DND-41 (cell line): ENCODE results near the gene NUDT22.

Experiments
- ATAC-seq: fragments of 200-7000 bp; cut with Tn5 transposase; 3 replicates; pipeline ENCODE4 v1.9.1; 2021; ENCODE audit warnings: low read depth; ENCODE audit not compliant: insufficient read depth
- DNase-seq: peaks from one replicate; pipeline ENCODE4 v3.0.0-alpha.2; 2020
- H2AFZ ChIP-seq: 2 replicates; pipeline ENCODE4 v1.6.0; 2012; ENCODE audit warnings: low read depth, low read length
- H3K27ac ChIP-seq: 2 replicates; pipeline ENCODE4 v1.5.1; 2012; ENCODE audit warnings: low read length, inconsistent platforms
- H3K27me3 ChIP-seq: fragments of 200-600 bp; sonication (generic); 2 replicates; pipeline ENCODE4 v1.6.0; 2012; ENCODE audit warnings: low read length, mild to moderate bottlenecking, inconsistent platforms; ENCODE audit not compliant: insufficient read depth, poor library complexity
- H3K36me3 ChIP-seq: 2 replicates; pipeline ENCODE4 v1.5.1; 2012; ENCODE audit warnings: low read length, inconsistent platforms; ENCODE audit not compliant: insufficient read depth
- H3K4me1 ChIP-seq: 2 replicates; pipeline ENCODE4 v1.5.1; 2012; ENCODE audit warnings: mild to moderate bottlenecking, low read length; ENCODE audit not compliant: insufficient read depth
- H3K4me2 ChIP-seq: 2 replicates; pipeline ENCODE4 v1.6.0; 2012; ENCODE audit warnings: mild to moderate bottlenecking, moderate library complexity, low read length, inconsistent platforms; ENCODE audit not compliant: insufficient read depth
- H3K4me3 ChIP-seq, 2 experiments: fragments of 200-600 bp in 1 of 2; shearing (Covaris generic) in 1 of 2; 2 replicates each; pipeline ENCODE4 v1.5.1; 2012 to 2016; ENCODE audit warnings: inconsistent platforms in 2 of 2, low read length in 2 of 2, mild to moderate bottlenecking in 2 of 2, low read depth in 1 of 2, moderate library complexity in 1 of 2
- H3K79me2 ChIP-seq: 2 replicates; pipeline ENCODE4 v1.6.0; 2012; ENCODE audit warnings: low read length, inconsistent platforms; ENCODE audit not compliant: insufficient read depth
- H3K9ac ChIP-seq: 2 replicates; pipeline ENCODE4 v1.6.0; 2012; ENCODE audit warnings: low read depth, mild to moderate bottlenecking, inconsistent platforms, low read length, moderate library complexity
- H3K9me3 ChIP-seq: 2 replicates; pipeline ENCODE4 v1.5.1; 2012; ENCODE audit warnings: low read length, moderate library complexity, mild to moderate bottlenecking, inconsistent platforms; ENCODE audit not compliant: insufficient read depth, severe bottlenecking
- H4K20me1 ChIP-seq: 2 replicates; pipeline ENCODE4 v1.6.0; 2012; ENCODE audit warnings: low read length; ENCODE audit not compliant: insufficient read depth
- CTCF ChIP-seq: IDR thresholded peaks from 2 replicates; pipeline ENCODE4 v1.5.1; 2012; ENCODE audit warnings: borderline replicate concordance, low read length, moderate library complexity, mild to moderate bottlenecking; ENCODE audit not compliant: poor library complexity, severe bottlenecking; ENCODE audit errors: extremely low read depth
- EZH2 ChIP-seq: IDR thresholded peaks from 3 replicates; pipeline ENCODE4 v1.6.1; 2012; ENCODE audit warnings: borderline replicate concordance, low read depth, mild to moderate bottlenecking, moderate library complexity, low read length, inconsistent platforms; ENCODE audit not compliant: severe bottlenecking

NUDT22 gene

GRCh38 chr11:64226507-64227051 lies 505 bp downstream of the NUDT22 start:
- TF ChIP-seq EZH2: no peak
- no peak for TF ChIP-seq CTCF
- Histone ChIP-seq H3K4me1 (peaks cover 63% of the 10 kb centered on the region), H3K36me3 (peaks cover 30% of the 10 kb centered on the region), H3K4me3 (peak overlapping the region; percentile 60 to 81; a peak in 3 of 4 replicates), H3K9me3 (no peaks in the 10 kb centered on the region), H3K27ac (peak overlapping the region; percentile 81), H2AFZ (peak overlapping the region; percentile 67), H3K27me3 (no peaks in the 10 kb centered on the region), H3K9ac (peak overlapping the region; percentile 75), H3K4me2 (peak overlapping the region; percentile 96), H3K79me2 (peaks cover 37% of the 10 kb centered on the region), H4K20me1 (peaks cover 7% of the 10 kb centered on the region)
- DNase-seq (peak; percentile 79), ATAC-seq (peak; percentile 54)

- peak overlapping the region; percentile 96 for H3K4me2 ChIP-seq
- H2AFZ ChIP-seq: no peak overlapping the region
- H3K9me3 ChIP-seq: no peaks in the 10 kb centered on the region
- H3K4me1 ChIP-seq: peaks cover 72% of the 10 kb centered on the region
- H3K9ac ChIP-seq: peak overlapping the region; percentile 75
- TF ChIP-seq CTCF (no peak), EZH2 (no peak)
- peaks cover 37% of the 10 kb centered on the region for H3K79me2 ChIP-seq
- peak overlapping the region in 1 of 2 experiments; percentile 81; a peak in 3 of 4 replicates for H3K4me3 ChIP-seq
- no peaks in the 10 kb centered on the region for H3K27me3 ChIP-seq
- H3K27ac ChIP-seq: peak overlapping the region; percentile 81
- H4K20me1 ChIP-seq: peaks cover 7% of the 10 kb centered on the region
- no peak for DNase-seq
- no peak for ATAC-seq
- peaks cover 29% of the 10 kb centered on the region for H3K36me3 ChIP-seq
These were observed 1.4 kb downstream of the NUDT22 start for GRCh38 chr11:64227405-64227956.

- Histone ChIP-seq H2AFZ (no peak overlapping the region), H3K4me3 (peak overlapping the region in 1 of 2 experiments; percentile 64; a peak in 2 of 4 replicates), H3K27me3 (no peaks in the 10 kb centered on the region), H4K20me1 (peaks cover 7% of the 10 kb centered on the region), H3K79me2 (peaks cover 37% of the 10 kb centered on the region), H3K4me1 (peaks cover 81% of the 10 kb centered on the region), H3K4me2 (peak overlapping the region; percentile 95), H3K27ac (peak overlapping the region; percentile 75), H3K9ac (peak overlapping the region; percentile 78), H3K36me3 (peaks cover 13% of the 10 kb centered on the region), H3K9me3 (no peaks in the 10 kb centered on the region)
- TF ChIP-seq EZH2 (no peak), CTCF (no peak)
- ATAC-seq: no peak
- DNase-seq: no peak
These were observed 3.1 kb downstream of the NUDT22 start for GRCh38 chr11:64229090-64229743.
